Fibroblast of villous mesenchyme (primary cell): ENCODE measurements around the gene HAPLN2. TPM values are rescaled to one million over a fixed set of nuclear protein-coding genes. Genes with fewer than 3 reads are reported as not detected.

Experiments used
- DNase-seq: peaks from one replicate; pipeline ENCODE4 v3.0.0-alpha.2; 2010; ENCODE audit warnings: low read depth
- H3K4me3 ChIP-seq: 2 replicates; pipeline ENCODE4 v1.5.1; 2011; ENCODE audit warnings: low read depth, mild to moderate bottlenecking, low read length
- CTCF ChIP-seq: IDR thresholded peaks from 2 replicates; pipeline ENCODE4 v1.5.1; 2012; ENCODE audit warnings: low read depth, mild to moderate bottlenecking, low read length; ENCODE audit not compliant: insufficient read depth
- total RNA-seq: library from RNA; depleted of rRNA; stranded (reverse); fragments of >200 nt; gene quantifications from 2 replicates; pipeline ENCODE4 v1.2.3, GENCODE V29; 2012

HAPLN2 gene
- total RNA-seq, 1 donor, result not detected

GRCh38 chr1:156657741-156658319, 38.6 kb downstream of the HAPLN2 start:
- TF ChIP-seq CTCF, result no peak
- no peak overlapping the region for H3K4me3 ChIP-seq
- no peak for DNase-seq

- no peak overlapping the region for H3K4me3 ChIP-seq
- no peak for TF ChIP-seq CTCF
- no peak for DNase-seq
Measured at GRCh38 chr1:156658496-156658895, 39.3 kb downstream of the HAPLN2 start.

- no peak for DNase-seq
- H3K4me3 ChIP-seq, result no peak overlapping the region
- no peak for TF ChIP-seq CTCF
Measured at GRCh38 chr1:156658945-156659574, 39.8 kb downstream of the HAPLN2 start.

- H3K4me3 ChIP-seq, result no peak overlapping the region
- no peak for TF ChIP-seq CTCF
- no peak for DNase-seq
Measured at GRCh38 chr1:156659661-156659987, 40.4 kb downstream of the HAPLN2 start.

- peak; percentile 98 for DNase-seq
- peak overlapping the region; percentile 9 for H3K4me3 ChIP-seq
- TF ChIP-seq CTCF, result peak; percentile 99
Measured at GRCh38 chr1:156659988-156660751, 41.0 kb downstream of the HAPLN2 start.

GRCh38 chr1:156660752-156661112, 41.5 kb downstream of the HAPLN2 start:
- no peak for DNase-seq
- no peak for TF ChIP-seq CTCF
- peak overlapping the region; percentile 32 for H3K4me3 ChIP-seq
